ENCODE measurements around the gene RBM22. TPM values are rescaled to one million over a fixed set of nuclear protein-coding genes. Genes with fewer than 3 reads are reported as not detected.

The RBM22 gene
- total RNA-seq, 2 experiments from 2014 or later: 98.2 to 101 TPM

DNA sequence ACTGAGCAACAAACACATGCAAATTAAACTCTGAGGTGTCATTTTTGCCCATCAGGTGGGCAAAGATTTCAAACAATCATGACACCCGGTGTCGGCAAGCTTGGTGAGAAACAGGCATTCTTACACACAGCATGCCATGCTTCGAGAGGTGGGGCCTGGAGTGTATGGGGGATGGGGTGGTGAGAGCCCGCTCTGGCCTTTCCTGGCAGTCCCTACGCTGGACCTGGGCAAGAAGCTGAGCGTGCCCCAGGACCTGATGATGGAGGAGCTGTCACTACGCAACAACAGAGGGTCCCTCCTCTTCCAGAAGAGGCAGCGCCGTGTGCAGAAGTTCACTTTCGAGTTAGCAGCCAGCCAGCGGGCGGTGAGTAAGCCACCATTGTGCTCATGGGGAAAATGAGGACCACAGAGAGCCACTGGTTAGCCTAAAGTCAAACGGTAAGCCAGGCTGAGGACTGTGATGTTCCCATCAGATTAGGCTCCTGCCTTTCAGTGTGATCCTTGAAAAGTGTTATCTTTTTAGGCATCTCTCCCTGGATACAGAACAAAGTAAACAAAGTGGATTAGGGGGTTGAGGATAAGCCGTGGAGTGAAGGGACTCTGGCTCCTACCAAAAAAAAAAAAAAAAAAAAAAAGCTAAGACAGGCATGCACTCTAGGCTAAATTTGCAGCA is 30.5 kb downstream of the RBM22 start:
- H3K27me3 ChIP-seq (ENCODE audit: control insufficient read depth in 1 of 2, insufficient read depth in 2 of 2, low read length in 2 of 2): peaks cover 20 to 21% of the 10 kb centered on the region in 2 experiments
- Mint-ChIP-seq H3K4me1 (ENCODE audit: low read depth) (peaks cover 14% of the 10 kb centered on the region), H3K9me3 (no peaks in the 10 kb centered on the region), H3K27ac (no peak overlapping the region), H3K36me3 (ENCODE audit: low read depth) (no peaks in the 10 kb centered on the region), H3K27me3 (peaks cover 25% of the 10 kb centered on the region), H3K4me3 (peak overlapping the region; percentile 57)
- intact Hi-C loops (cut with DNase I, micrococcal nuclease): no loop called here
- TF ChIP-seq, protein P1, sequence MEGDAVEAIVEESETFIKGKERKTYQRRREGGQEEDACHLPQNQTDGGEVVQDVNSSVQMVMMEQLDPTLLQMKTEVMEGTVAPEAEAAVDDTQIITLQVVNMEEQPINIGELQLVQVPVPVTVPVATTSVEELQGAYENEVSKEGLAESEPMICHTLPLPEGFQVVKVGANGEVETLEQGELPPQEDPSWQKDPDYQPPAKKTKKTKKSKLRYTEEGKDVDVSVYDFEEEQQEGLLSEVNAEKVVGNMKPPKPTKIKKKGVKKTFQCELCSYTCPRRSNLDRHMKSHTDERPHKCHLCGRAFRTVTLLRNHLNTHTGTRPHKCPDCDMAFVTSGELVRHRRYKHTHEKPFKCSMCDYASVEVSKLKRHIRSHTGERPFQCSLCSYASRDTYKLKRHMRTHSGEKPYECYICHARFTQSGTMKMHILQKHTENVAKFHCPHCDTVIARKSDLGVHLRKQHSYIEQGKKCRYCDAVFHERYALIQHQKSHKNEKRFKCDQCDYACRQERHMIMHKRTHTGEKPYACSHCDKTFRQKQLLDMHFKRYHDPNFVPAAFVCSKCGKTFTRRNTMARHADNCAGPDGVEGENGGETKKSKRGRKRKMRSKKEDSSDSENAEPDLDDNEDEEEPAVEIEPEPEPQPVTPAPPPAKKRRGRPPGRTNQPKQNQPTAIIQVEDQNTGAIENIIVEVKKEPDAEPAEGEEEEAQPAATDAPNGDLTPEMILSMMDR (IDR thresholded peaks at IDR 0.05): no peak
- ChIA-PET CTCF (no interaction called here), POLR2A (no interaction called here)
- no peak for DNase-seq
- no peak for ATAC-seq (ENCODE audit: poor library complexity)
- no peak overlapping the region for H3K27ac ChIP-seq (ENCODE audit: low read depth in 1 of 2, low read length in 2 of 2)
- H3K4me1 ChIP-seq (ENCODE audit: insufficient read depth, low read length): peaks cover 18% of the 10 kb centered on the region
- H3K9me3 ChIP-seq (ENCODE audit: control insufficient read depth in 1 of 2, insufficient read depth in 1 of 2, low read length in 2 of 2): no peaks in the 10 kb centered on the region
- no peaks in the 10 kb centered on the region for H3K36me3 ChIP-seq (ENCODE audit: insufficient read depth, low read length)
- H3K4me3 ChIP-seq (ENCODE audit: low read length): no peak overlapping the region

DNA sequence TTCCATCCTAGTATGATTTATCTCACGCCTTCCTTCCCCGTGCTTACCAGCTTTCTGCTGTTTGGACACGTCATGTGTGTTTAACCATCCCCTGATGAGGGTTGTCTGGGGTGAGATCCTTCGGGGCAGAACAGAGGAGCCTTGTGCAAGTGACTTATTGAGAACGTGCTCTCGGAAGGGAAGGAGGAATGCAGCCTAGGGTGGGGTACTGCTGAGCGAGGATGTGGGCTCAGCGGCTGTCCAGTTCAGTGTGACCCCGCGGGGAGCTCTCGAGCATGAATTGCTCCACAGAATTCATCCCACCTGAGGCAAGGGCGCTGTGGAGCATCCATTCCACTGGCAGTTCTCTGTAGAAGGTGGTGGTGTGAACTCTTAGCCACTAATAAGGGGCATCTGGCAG is 35.8 kb downstream of the RBM22 start:
- POLR2A ChIA-PET: no interaction called here
- Mint-ChIP-seq H3K36me3 (ENCODE audit: low read depth) (no peaks in the 10 kb centered on the region), H3K27me3 (peaks cover 9% of the 10 kb centered on the region), H3K4me1 (ENCODE audit: low read depth) (no peaks in the 10 kb centered on the region), H3K27ac (no peak overlapping the region), H3K4me3 (no peak overlapping the region), H3K9me3 (no peaks in the 10 kb centered on the region)
- TF ChIP-seq, protein P1 (IDR thresholded peaks at IDR 0.05): no peak
- ATAC-seq (ENCODE audit: poor library complexity): no peak
- intact Hi-C loops (cut with DNase I, micrococcal nuclease): no loop called here
- H3K4me3 ChIP-seq (ENCODE audit: low read length): no peak overlapping the region
- DNase-seq: no peak
- H3K36me3 ChIP-seq (ENCODE audit: insufficient read depth, low read length): no peaks in the 10 kb centered on the region
- H3K9me3 ChIP-seq (ENCODE audit: control insufficient read depth in 1 of 2, insufficient read depth in 1 of 2, low read length in 2 of 2): no peaks in the 10 kb centered on the region
- CTCF ChIA-PET: interaction anchor here (1.0 kb wide), 1 partner anchor 9 kb away, joined by 3 read pairs; no protein-coding TSS in a partner anchor
- no peaks in the 10 kb centered on the region for H3K4me1 ChIP-seq (ENCODE audit: insufficient read depth, low read length)
- no peak overlapping the region for H3K27ac ChIP-seq (ENCODE audit: low read depth in 1 of 2, low read length in 2 of 2)
- H3K27me3 ChIP-seq (ENCODE audit: control insufficient read depth in 1 of 2, insufficient read depth in 2 of 2, low read length in 2 of 2): peaks cover 3 to 10% of the 10 kb centered on the region in 2 experiments

DNA sequence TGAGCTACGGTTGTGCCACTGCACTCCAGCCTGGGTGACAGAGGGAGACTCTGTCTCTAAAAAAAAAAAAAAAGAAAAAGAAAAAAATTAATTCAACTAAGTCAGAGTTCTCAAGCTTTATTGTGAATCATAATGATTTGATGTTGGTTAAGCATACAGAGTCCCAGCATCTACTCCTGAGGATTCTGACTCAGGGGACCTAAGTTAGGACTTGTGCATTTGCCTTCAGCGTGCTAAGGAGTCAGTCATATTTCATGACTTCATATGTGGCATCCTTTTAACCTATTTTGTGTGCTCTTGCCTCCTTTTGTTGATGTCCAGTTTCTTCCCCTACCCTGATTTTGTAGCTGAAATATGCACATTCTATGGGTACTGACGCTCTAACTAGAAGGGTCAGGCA is 36.9 kb downstream of the RBM22 start:
- ATAC-seq (ENCODE audit: poor library complexity) (no peak), DNase-seq (no peak)
- CTCF ChIA-PET: no interaction called here
- intact Hi-C loops (cut with DNase I, micrococcal nuclease): no loop called here
- peaks cover 0 to 8% of the 10 kb centered on the region in 2 experiments for H3K27me3 ChIP-seq (ENCODE audit: control insufficient read depth in 1 of 2, insufficient read depth in 2 of 2, low read length in 2 of 2)
- H3K9me3 ChIP-seq (ENCODE audit: control insufficient read depth in 1 of 2, insufficient read depth in 1 of 2, low read length in 2 of 2): no peaks in the 10 kb centered on the region
- H3K27ac ChIP-seq (ENCODE audit: low read depth in 1 of 2, low read length in 2 of 2): no peak overlapping the region
- H3K36me3 Mint-ChIP-seq (ENCODE audit: low read depth): no peaks in the 10 kb centered on the region
- no peak overlapping the region for H3K4me3 Mint-ChIP-seq
- no peaks in the 10 kb centered on the region for H3K4me1 ChIP-seq (ENCODE audit: insufficient read depth, low read length)
- TF ChIP-seq, protein P1 (IDR thresholded peaks at IDR 0.05): no peak
- no peaks in the 10 kb centered on the region for H3K36me3 ChIP-seq (ENCODE audit: insufficient read depth, low read length)
- no peaks in the 10 kb centered on the region for H3K4me1 Mint-ChIP-seq (ENCODE audit: low read depth)
- no peaks in the 10 kb centered on the region for H3K9me3 Mint-ChIP-seq
- POLR2A ChIA-PET: no interaction called here
- no peak overlapping the region for H3K4me3 ChIP-seq (ENCODE audit: low read length)
- H3K27me3 Mint-ChIP-seq: peaks cover 6% of the 10 kb centered on the region
- no peak overlapping the region for H3K27ac Mint-ChIP-seq

Data from CD4-positive, alpha-beta T cell (primary cell).